HEK293 (cell line): ENCODE measurements around the gene MACROD1.
A peak's percentile ranks its signal among the peaks of the same experiment; 100 is the strongest.

Source experiments
- CTCF ChIA-PET: fragments of 350-600 bp; formaldehyde crosslinking; extraction: SDS; loops from one replicate; lab custom pipeline; 2021; ENCODE audit warnings: antibody characterized with exemption; lab: Yijun Ruan, JAX
- POLR2A ChIA-PET: fragments of 300-600 bp; formaldehyde crosslinking; extraction: SDS; loops from one replicate; lab custom pipeline; 2020; ENCODE audit warnings: antibody characterized with exemption, inconsistent platforms; lab: Yijun Ruan, JAX
- H3K27ac ChIP-seq: fragments of 200-500 bp; sonication (Bioruptor generic); 2 replicates; pipeline ENCODE4 v1.5.1; 2014; ENCODE audit warnings: low read depth, low read length, control low read depth, inconsistent platforms; ENCODE audit errors: extremely low read depth
- H3K36me3 ChIP-seq, 2 experiments: fragments of 200-500 bp in 1 of 2; sonication (Bioruptor generic) in 1 of 2; 1 replicate in 1 of 2; 2 replicates in 1 of 2; pipeline ENCODE4 v1.5.1; 2014 to 2017; ENCODE audit warnings: inconsistent platforms in 2 of 2, low read length in 2 of 2; ENCODE audit not compliant: control insufficient read depth in 2 of 2, insufficient read depth in 1 of 2
- H3K4me1 ChIP-seq: fragments of 200-500 bp; sonication (Bioruptor generic); 2 replicates; pipeline ENCODE4 v1.5.1; 2014; ENCODE audit warnings: mild to moderate bottlenecking, low read length, inconsistent platforms; ENCODE audit not compliant: control insufficient read depth, insufficient read depth
- H3K4me3 ChIP-seq: 2 replicates; pipeline ENCODE4 v1.5.1; 2011; ENCODE audit warnings: low read depth, mild to moderate bottlenecking, control low read depth, low read length, moderate library complexity
- H3K9me3 ChIP-seq: fragments of 200-500 bp; sonication (Bioruptor generic); 2 replicates; pipeline ENCODE4 v1.5.1; 2014; ENCODE audit warnings: low read depth, low read length, inconsistent platforms; ENCODE audit not compliant: control insufficient read depth, insufficient read depth
- PRDM10 ChIP-seq: fragments of 450-650 bp; formaldehyde crosslinking; IDR thresholded peaks from 2 replicates; pipeline ENCODE4 v1.5.1; 2016; ENCODE audit warnings: missing biosample characterization, missing genetic modification characterization
- PRDM2 ChIP-seq: fragments of 450-650 bp; formaldehyde crosslinking; IDR thresholded peaks from 2 replicates; pipeline ENCODE4 v1.5.1; 2016; ENCODE audit warnings: missing biosample characterization, missing genetic modification characterization, borderline replicate concordance
- ZBTB20 ChIP-seq: fragments of 450-650 bp; formaldehyde crosslinking; IDR thresholded peaks from 2 replicates; pipeline ENCODE4 v1.5.1; 2016; ENCODE audit warnings: missing biosample characterization, missing genetic modification characterization
- ZNF140 ChIP-seq: fragments of 450-650 bp; formaldehyde crosslinking; IDR thresholded peaks from 2 replicates; pipeline ENCODE4 v1.5.1; 2016; ENCODE audit warnings: missing biosample characterization, missing genetic modification characterization
- ZNF148 ChIP-seq: fragments of 450-650 bp; formaldehyde crosslinking; IDR thresholded peaks from 2 replicates; pipeline ENCODE4 v1.5.0; 2017; ENCODE audit warnings: missing biosample characterization, missing genetic modification characterization, borderline replicate concordance
- ZNF335 ChIP-seq: fragments of 450-650 bp; formaldehyde crosslinking; conservative IDR thresholded peaks from 2 replicates; pipeline ENCODE4 v1.5.1; 2016; ENCODE audit warnings: missing biosample characterization, missing genetic modification characterization
- ZNF362 ChIP-seq: fragments of 450-650 bp; formaldehyde crosslinking; IDR thresholded peaks from 2 replicates; pipeline ENCODE4 v1.5.1; 2016; ENCODE audit warnings: missing biosample characterization, missing genetic modification characterization
- ZNF398 ChIP-seq: fragments of 450-650 bp; formaldehyde crosslinking; IDR thresholded peaks from 2 replicates; pipeline ENCODE4 v1.5.1; 2017; ENCODE audit warnings: missing biosample characterization, missing genetic modification characterization
- ZNF449 ChIP-seq: fragments of 450-650 bp; formaldehyde crosslinking; IDR thresholded peaks from 2 replicates; pipeline ENCODE4 v1.5.1; 2017; ENCODE audit warnings: missing biosample characterization, mild to moderate bottlenecking, missing genetic modification characterization, moderate library complexity
- ZSCAN4 ChIP-seq: fragments of 450-650 bp; formaldehyde crosslinking; IDR thresholded peaks from 2 replicates; pipeline ENCODE4 v1.5.1; 2017; ENCODE audit warnings: missing biosample characterization, missing genetic modification characterization

MACROD1 gene

GRCh38 chr11:64101461-64101860 is 64.5 kb downstream of the MACROD1 start:
- no peak overlapping the region for H3K4me3 ChIP-seq
- no peak overlapping the region for H3K27ac ChIP-seq
- no peaks in the 10 kb centered on the region for H3K36me3 ChIP-seq
- POLR2A ChIA-PET, result no interaction called here
- CTCF ChIA-PET, result interaction anchor here (0.9 kb wide), 1 partner anchor 44 kb away, joined by 3 read pairs; no protein-coding TSS in a partner anchor
- H3K9me3 ChIP-seq, result no peaks in the 10 kb centered on the region
- TF ChIP-seq ZNF449 (peak; percentile 60; the same call in 1 of the 2 replicates), PRDM2 (tag by site-specific recombination) (no peak)
- no peaks in the 10 kb centered on the region for H3K4me1 ChIP-seq

GRCh38 chr11:64100782-64101353 is 65.0 kb downstream of the MACROD1 start:
- TF ChIP-seq PRDM10 (tag by site-specific recombination) (no peak), ZBTB20 (tag by site-specific recombination) (no peak)
- no peak overlapping the region for H3K4me3 ChIP-seq
- CTCF ChIA-PET, result interaction anchor here (0.6 to 1.1 kb wide), 3 partner anchors 12 to 396 kb away, joined by 3 to 4 read pairs (median 3); no protein-coding TSS in a partner anchor
- no peaks in the 10 kb centered on the region for H3K36me3 ChIP-seq
- no peak overlapping the region for H3K27ac ChIP-seq
- H3K9me3 ChIP-seq, result no peaks in the 10 kb centered on the region
- no peaks in the 10 kb centered on the region for H3K4me1 ChIP-seq
- POLR2A ChIA-PET, result no interaction called here

- Histone ChIP-seq H3K4me1 (no peaks in the 10 kb centered on the region), H3K9me3 (no peaks in the 10 kb centered on the region), H3K36me3 (no peaks in the 10 kb centered on the region), H3K4me3 (no peak overlapping the region), H3K27ac (no peak overlapping the region)
- ChIA-PET CTCF (interaction anchor here (0.6 to 1.1 kb wide), 5 partner anchors 8 to 395 kb away, joined by 3 to 4 read pairs (median 3); no protein-coding TSS in a partner anchor), POLR2A (no interaction called here)
- no peak for TF ChIP-seq ZNF148 (tag by site-specific recombination)
- TF ChIP-seq ZNF398 (tag by site-specific recombination), result no peak
- no peak for TF ChIP-seq ZNF335 (tag by site-specific recombination)
- TF ChIP-seq ZNF362 (tag by site-specific recombination), result no peak
- no peak for TF ChIP-seq ZNF140 (tag by site-specific recombination)
- no peak for TF ChIP-seq ZSCAN4 (tag by site-specific recombination)
Observed at GRCh38 chr11:64100360-64100759, 65.6 kb downstream of the MACROD1 start.
